Epithelial cell of prostate (primary cell): ENCODE measurements around the gene PCDHB14.
"Not testable (repeated sequence)": the region's sequence is repeated elsewhere in the genome, so short reads cannot be mapped to it uniquely, and the experiment has no call there.

Source experiments
- DNase-seq: peaks from one replicate; pipeline ENCODE4 v3.0.0-alpha.2; 2011; ENCODE audit warnings: low read depth, low spot score
- H3K27ac ChIP-seq: fragments of 450-650 bp; 2 replicates; pipeline ENCODE4 v1.5.1; 2017; ENCODE audit warnings: mild to moderate bottlenecking

Gene PCDHB14

DNA sequence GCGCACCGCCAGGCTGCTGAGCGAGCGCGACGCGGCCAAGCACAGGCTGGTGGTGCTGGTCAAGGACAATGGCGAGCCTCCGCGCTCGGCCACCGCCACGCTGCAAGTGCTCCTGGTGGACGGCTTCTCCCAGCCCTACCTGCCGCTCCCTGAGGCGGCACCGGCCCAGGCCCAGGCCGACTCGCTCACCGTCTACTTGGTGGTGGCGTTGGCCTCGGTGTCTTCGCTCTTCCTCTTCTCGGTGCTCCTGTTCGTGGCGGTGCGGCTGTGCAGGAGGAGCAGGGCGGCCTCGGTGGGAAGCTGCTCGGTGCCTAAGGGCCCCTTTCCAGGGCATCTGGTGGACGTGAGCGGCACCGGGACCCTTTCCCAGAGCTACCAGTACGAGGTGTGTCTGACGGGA lies 21.5 kb upstream of the PCDHB14 start:
- DNase-seq, H3K27ac ChIP-seq: not testable (repeated sequence)

DNA sequence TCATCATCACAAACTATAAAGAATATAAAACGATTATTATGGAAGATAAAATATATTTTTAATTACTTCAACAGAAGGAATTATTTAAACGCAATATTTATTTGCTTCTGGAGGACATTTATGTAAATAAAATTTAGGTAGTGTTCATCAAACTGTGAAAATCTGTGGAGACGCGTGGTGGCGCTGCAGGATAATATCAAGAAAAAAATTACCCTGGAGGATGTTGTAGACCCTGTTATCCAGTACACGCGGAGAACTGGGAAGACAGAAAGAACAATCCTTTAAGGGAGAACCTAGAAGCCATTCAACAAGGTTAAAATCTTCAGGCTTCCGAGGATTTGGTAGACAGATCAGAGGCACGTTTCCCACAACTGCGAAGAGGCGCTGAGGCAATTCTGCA lies 14.7 kb upstream of the PCDHB14 start, which contains the start of gene PCDHB12:
Gene PCDHB12 (plus strand): TSS at position 242 of the 400 bp plus-strand sequence. CDS start 189 bp downstream, outside the sequence.
- no peak within 1 kb of the TSS for H3K27ac ChIP-seq
- no peak for DNase-seq

- not testable (repeated sequence) for DNase-seq
These were observed 12.9 kb upstream of the PCDHB14 start for GRCh38 chr5:141210281-141210680.

GRCh38 chr5:141210849-141211248 lies 12.3 kb upstream of the PCDHB14 start:
- not testable (repeated sequence) for H3K27ac ChIP-seq, DNase-seq

More at GRCh38 chr5:141210281-141210680, 12.9 kb upstream of the PCDHB14 start:
- not testable (repeated sequence) for H3K27ac ChIP-seq

- DNase-seq, H3K27ac ChIP-seq: not testable (repeated sequence)
These were observed 9.3 kb upstream of the PCDHB14 start, which contains the start of gene PCDHB13 for GRCh38 chr5:141213656-141214339. PCDHB13 (plus strand) TSS chr5:141213919; CDS start chr5:141214124, 205 bp downstream.

GRCh38 chr5:141214583-141214982 lies 8.6 kb upstream of the PCDHB14 start:
- not testable (repeated sequence) for H3K27ac ChIP-seq, DNase-seq

GRCh38 chr5:141215504-141215903 lies 7.6 kb upstream of the PCDHB14 start:
- not testable (repeated sequence) for H3K27ac ChIP-seq, DNase-seq

DNA sequence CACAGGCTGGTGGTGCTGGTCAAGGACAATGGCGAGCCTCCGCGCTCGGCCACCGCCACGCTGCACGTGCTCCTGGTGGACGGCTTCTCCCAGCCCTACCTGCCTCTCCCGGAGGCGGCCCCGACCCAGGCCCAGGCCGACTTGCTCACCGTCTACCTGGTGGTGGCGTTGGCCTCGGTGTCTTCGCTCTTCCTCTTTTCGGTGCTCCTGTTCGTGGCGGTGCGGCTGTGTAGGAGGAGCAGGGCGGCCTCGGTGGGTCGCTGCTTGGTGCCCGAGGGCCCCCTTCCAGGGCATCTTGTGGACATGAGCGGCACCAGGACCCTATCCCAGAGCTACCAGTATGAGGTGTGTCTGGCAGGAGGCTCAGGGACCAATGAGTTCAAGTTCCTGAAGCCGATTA lies 7.1 kb upstream of the PCDHB14 start:
- not testable (repeated sequence) for H3K27ac ChIP-seq

GRCh38 chr5:141224844-141225243 lies 1.7 kb downstream of the PCDHB14 start:
- not testable (repeated sequence) for DNase-seq, H3K27ac ChIP-seq

More for the DNA sequence above, 7.1 kb upstream of the PCDHB14 start:
- DNase-seq, result not testable (repeated sequence)

DNA sequence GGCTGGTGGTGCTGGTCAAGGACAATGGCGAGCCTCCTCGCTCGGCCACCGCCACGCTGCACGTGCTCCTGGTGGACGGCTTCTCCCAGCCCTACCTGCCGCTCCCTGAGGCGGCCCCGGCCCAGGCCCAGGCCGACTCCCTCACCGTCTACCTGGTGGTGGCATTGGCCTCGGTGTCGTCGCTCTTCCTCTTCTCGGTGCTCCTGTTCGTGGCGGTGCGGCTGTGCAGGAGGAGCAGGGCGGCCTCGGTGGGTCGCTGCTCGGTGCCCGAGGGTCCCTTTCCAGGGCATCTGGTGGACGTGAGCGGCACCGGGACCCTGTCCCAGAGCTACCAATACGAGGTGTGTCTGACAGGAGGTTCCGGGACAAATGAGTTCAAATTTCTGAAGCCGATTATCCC lies 2.3 kb downstream of the PCDHB14 start:
- not testable (repeated sequence) for DNase-seq, H3K27ac ChIP-seq

DNA sequence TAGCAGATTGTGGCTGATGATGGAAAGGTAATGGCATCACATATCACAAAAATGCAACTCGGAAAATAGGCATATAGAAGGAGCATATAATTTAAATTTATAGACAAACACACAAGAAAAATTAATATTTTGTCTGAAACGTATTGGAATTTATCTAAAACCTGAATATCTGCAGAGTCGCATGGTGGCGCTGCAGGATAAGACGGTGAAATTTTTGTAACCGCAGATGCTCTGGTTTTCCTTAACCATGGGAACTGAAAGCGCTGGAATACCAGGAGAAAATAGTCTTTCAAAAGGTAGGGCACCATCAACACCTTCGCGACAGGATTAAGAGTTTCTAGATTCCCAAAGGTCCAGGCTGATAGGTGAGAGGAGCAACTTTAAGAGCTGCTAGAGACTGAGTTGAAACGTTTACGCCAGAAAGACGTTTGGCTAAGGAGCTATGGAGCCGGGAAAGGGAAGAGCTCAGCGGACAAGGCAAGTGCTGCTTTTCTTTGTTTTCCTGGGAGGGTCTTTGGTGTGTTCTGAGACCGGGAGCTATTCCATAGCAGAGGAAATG lies 11.0 kb downstream of the PCDHB14 start:
- DNase-seq, result no peak
- no peak overlapping the region for H3K27ac ChIP-seq

- DNase-seq, H3K27ac ChIP-seq: not testable (repeated sequence)
These were observed 12.8 kb downstream of the PCDHB14 start for GRCh38 chr5:141235922-141236321.

GRCh38 chr5:141236516-141237313 lies 13.6 kb downstream of the PCDHB14 start:
- H3K27ac ChIP-seq, result no peak overlapping the region
- DNase-seq, result no peak

DNA sequence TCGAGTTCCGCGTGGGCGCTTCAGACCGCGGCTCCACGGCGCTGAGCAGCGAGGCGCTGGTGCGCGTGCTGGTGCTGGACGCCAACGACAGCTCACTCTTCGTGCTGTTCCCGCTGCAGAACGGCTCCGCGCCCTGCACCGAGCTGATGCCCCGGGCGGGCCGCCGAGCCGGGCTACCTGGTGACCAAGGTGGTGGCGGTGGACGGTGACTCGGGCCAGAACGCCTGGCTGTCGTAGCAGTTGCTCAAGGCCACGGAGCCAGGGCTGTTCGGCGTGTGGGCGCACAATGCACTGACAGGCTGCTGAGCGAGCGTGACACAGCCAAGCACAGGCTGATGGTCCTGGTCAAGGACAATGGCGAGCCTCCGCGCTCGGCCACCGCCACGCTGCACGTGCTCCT lies 18.4 kb downstream of the PCDHB14 start:
- DNase-seq, result no peak
- H3K27ac ChIP-seq, result no peak overlapping the region

DNA sequence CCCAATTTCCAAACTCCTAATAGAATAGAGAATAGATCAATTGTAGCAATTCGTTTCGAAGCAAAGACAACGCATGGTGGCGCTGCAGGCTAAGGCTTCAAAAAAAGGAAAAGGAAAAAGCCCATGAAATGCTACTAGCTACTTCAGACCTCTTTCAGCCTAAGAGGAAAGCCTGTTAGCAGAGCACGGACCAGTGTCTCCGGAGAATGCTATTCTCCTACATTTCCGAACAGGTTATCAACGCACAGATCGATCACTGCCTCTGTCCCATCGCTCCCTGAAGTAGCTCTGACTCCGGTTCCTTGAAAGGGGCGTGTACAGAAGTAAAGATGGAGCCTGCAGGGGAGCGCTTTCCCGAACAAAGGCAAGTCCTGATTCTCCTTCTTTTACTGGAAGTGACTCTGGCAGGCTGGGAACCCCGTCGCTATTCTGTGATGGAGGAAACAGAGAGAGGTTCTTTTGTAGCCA lies 22.1 kb downstream of the PCDHB14 start, which contains the start of gene PCDHB15:
Gene PCDHB15 (plus strand): TSS at position 146 of the 468 bp plus-strand sequence. CDS start 184 bp downstream, at position 330.
- H3K27ac ChIP-seq, result no peak within 1 kb of the TSS
- no peak for DNase-seq

DNA sequence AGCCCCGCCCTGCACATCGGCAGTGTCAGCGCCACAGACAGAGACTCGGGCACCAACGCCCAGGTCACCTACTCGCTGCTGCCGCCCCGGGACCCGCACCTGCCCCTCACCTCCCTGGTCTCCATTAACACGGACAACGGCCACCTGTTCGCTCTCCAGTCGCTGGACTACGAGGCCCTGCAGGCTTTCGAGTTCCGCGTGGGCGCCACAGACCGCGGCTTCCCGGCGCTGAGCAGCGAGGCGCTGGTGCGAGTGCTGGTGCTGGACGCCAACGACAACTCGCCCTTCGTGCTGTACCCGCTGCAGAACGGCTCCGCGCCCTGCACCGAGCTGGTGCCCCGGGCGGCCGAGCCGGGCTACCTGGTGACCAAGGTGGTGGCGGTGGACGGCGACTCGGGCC lies 23.8 kb downstream of the PCDHB14 start:
- H3K27ac ChIP-seq, DNase-seq: not testable (repeated sequence)

GRCh38 chr5:141247434-141247833 lies 24.3 kb downstream of the PCDHB14 start:
- H3K27ac ChIP-seq, DNase-seq: not testable (repeated sequence)

GRCh38 chr5:141250576-141250975 lies 27.4 kb downstream of the PCDHB14 start:
- H3K27ac ChIP-seq, result no peak overlapping the region
- DNase-seq, result no peak

GRCh38 chr5:141258464-141258863 lies 35.3 kb downstream of the PCDHB14 start:
- no peak for DNase-seq

GRCh38 chr5:141258948-141259347 lies 35.8 kb downstream of the PCDHB14 start:
- no peak for DNase-seq
- H3K27ac ChIP-seq, result no peak overlapping the region

More at GRCh38 chr5:141258464-141258863, 35.3 kb downstream of the PCDHB14 start:
- H3K27ac ChIP-seq, result no peak overlapping the region
